ENCODE data around the gene CARD16.
"Not testable (repeated sequence)": the region's sequence is repeated elsewhere in the genome, so short reads cannot be mapped to it uniquely, and the experiment has no call there.

CARD16 gene

GRCh38 chr11:105044557-105045524, at the start of gene CARD16:
Gene CARD16, minus strand, starts transcription at chr11:105045335. Its CDS starts 38 bp downstream, at chr11:105045297.
- not testable (repeated sequence) for DNase-seq (ENCODE audit: low read depth); H3K4me3 ChIP-seq (ENCODE audit: low read depth, low read length)

- H3K4me3 ChIP-seq (ENCODE audit: low read depth, low read length), result no peak overlapping the region
- no peak for TF ChIP-seq CTCF (IDR thresholded peaks at IDR 0.05; ENCODE audit: control insufficient read depth, extremely low read depth, insufficient read depth)
- DNase-seq (ENCODE audit: low read depth), result no peak
These were observed 47.4 kb upstream of the CARD16 start for GRCh38 chr11:105092256-105093239.

GRCh38 chr11:105081412-105082150, 36.4 kb upstream of the CARD16 start:
- no peak overlapping the region for H3K4me3 ChIP-seq (ENCODE audit: low read depth, low read length)
- DNase-seq (ENCODE audit: low read depth), result no peak
- TF ChIP-seq CTCF (IDR thresholded peaks at IDR 0.05; ENCODE audit: control insufficient read depth, extremely low read depth, insufficient read depth), result no peak

GRCh38 chr11:105080171-105080906, 35.2 kb upstream of the CARD16 start:
- not testable (repeated sequence) for DNase-seq (ENCODE audit: low read depth); H3K4me3 ChIP-seq (ENCODE audit: low read depth, low read length)

GRCh38 chr11:105078283-105078682, 33.1 kb upstream of the CARD16 start:
- no peak for TF ChIP-seq CTCF (IDR thresholded peaks at IDR 0.05; ENCODE audit: control insufficient read depth, extremely low read depth, insufficient read depth)

GRCh38 chr11:105077141-105077790, 32.1 kb upstream of the CARD16 start:
- not testable (repeated sequence) for DNase-seq (ENCODE audit: low read depth); H3K4me3 ChIP-seq (ENCODE audit: low read depth, low read length)

More at GRCh38 chr11:105078283-105078682, 33.1 kb upstream of the CARD16 start:
- no peak for DNase-seq (ENCODE audit: low read depth)
- H3K4me3 ChIP-seq (ENCODE audit: low read depth, low read length), result no peak overlapping the region

- no peak overlapping the region for H3K4me3 ChIP-seq (ENCODE audit: low read depth, low read length)
- no peak for DNase-seq (ENCODE audit: low read depth)
- TF ChIP-seq CTCF (IDR thresholded peaks at IDR 0.05; ENCODE audit: control insufficient read depth, extremely low read depth, insufficient read depth), result no peak
These were observed 29.0 kb upstream of the CARD16 start for GRCh38 chr11:105074166-105074530.
